Heart right ventricle (tissue), 16 donors: ENCODE data around the gene TBXAS1. TPM values are rescaled to one million over a fixed set of nuclear protein-coding genes. Genes with fewer than 3 reads are reported as not detected.

ENCODE experiments used
- ATAC-seq, 8 donors: fragments of 200-7000 bp; cut with Tn5 transposase; one replicate each; pipeline ENCODE4 v1.9.1; 2020; ENCODE audit warnings: mild to moderate bottlenecking in 8 of 8, moderate library complexity in 8 of 8, moderate number of reproducible peaks in 1 of 8
- DNase-seq, 2 donors: peaks; one replicate each; pipeline ENCODE4 v3.0.0-alpha.2; 2020
- H3K27ac ChIP-seq, 10 donors: fragments of 200-600 bp; sonication (generic) in 2 of 10; one replicate each; pipeline versions ENCODE4 v1.5.0 to v1.8.0; 2020 to 2022; ENCODE audit warnings: mild to moderate bottlenecking in 3 of 10
- H3K27me3 ChIP-seq, 7 donors: fragments of 200-600 bp; one replicate each; pipeline ENCODE4 v1.8.0; 2021 to 2022; ENCODE audit warnings: mild to moderate bottlenecking in 2 of 7
- H3K36me3 ChIP-seq, 9 donors: fragments of 200-600 bp; sonication (generic) in 1 of 9; one replicate each; pipeline versions ENCODE4 v1.5.0 to v1.8.0; 2020 to 2022; ENCODE audit warnings: mild to moderate bottlenecking in 2 of 9
- H3K4me1 ChIP-seq, 9 donors: fragments of 200-600 bp; sonication (generic) in 1 of 9; one replicate each; pipeline versions ENCODE4 v1.5.0 to v1.8.0; 2020 to 2022; ENCODE audit warnings: mild to moderate bottlenecking in 4 of 9
- H3K4me3 ChIP-seq, 10 donors: fragments of 200-600 bp; sonication (generic) in 2 of 10; one replicate each; pipeline versions ENCODE4 v1.5.0 to v1.8.0; 2020 to 2022; ENCODE audit warnings: mild to moderate bottlenecking in 7 of 10, moderate library complexity in 2 of 10
- H3K9me3 ChIP-seq, 11 donors: fragments of 200-600 bp in 10 of 11; sonication (generic) in 2 of 11; one replicate each; pipeline versions ENCODE4 v1.5.0 to v1.8.0; 2013 to 2022; ENCODE audit warnings: mild to moderate bottlenecking in 2 of 11, control low read depth in 1 of 11, moderate library complexity in 1 of 11
- WGBS, 2 donors: extraction: QIAGEN DNeasy Blood & Tissue Kit; methylation state at CpG; one replicate each; pipeline ENCODE4 v1.1.7; 2013; ENCODE audit warnings: inconsistent platforms in 1 of 2; 5-methylcytosine and 5-hydroxymethylcytosine counted together
- intact Hi-C, 10 donors: fragments of 100-400 bp; cut with DNase I; formaldehyde crosslinking; loops; one replicate each; pipeline versions ENCODE4 v1.11.1 to v1.14.2; 2022
- polyA plus RNA-seq, 2 donors: library from polyadenylated mRNA; stranded (reverse); fragments of 200-250 nt; gene quantifications; one replicate each; pipeline ENCODE4 v1.2.3, GENCODE V29; 2013
- total RNA-seq, 10 donors: library from RNA; stranded (reverse); fragmentation: NEBNext Ultra II Directional in 3 of 10; extraction: Animal tissue kit (Norgen Biotek cat#: 25700) in 3 of 10; gene quantifications; one replicate each; pipeline versions ENCODE4 v1.2.1 to v1.2.4, GENCODE V29; 2021 to 2023
- TF ChIP-seq, protein P1 (sequence below), 9 donors: fragments of 200-600 bp; sonication (generic) in 2 of 9; IDR thresholded peaks; one replicate each; pipeline versions ENCODE4 v1.5.0 to v1.8.0; 2021 to 2022; ENCODE audit warnings: antibody characterized with exemption in 9 of 9, mild to moderate bottlenecking in 5 of 9, moderate library complexity in 1 of 9
- donor health status: Arrhythmogenic right ventricular cardiomyopathy.
- donor health status: ischemic (EF 13 %, LVEDD 7.1; RV severe dilation, severe dysfunction).
- donor health status: healthy with polysubstance abuse.
- donor health status: DM: no; HTN: yes; CAD: no.
- donor health status: DM: no; HTN: no; CAD: no.
- donor health status: ischemic (EF 25% LVEDD 6.9; RV normal size, moderate dysfunction).
- donor health status: ischemic (EF 25% LVEDD 5.7; RV mildly dilated, moderate dysfunction).
- donor health status: healthy.
- donor health status: DM: yes; HTN: yes; CAD: no.
- donor health status: Ischemic cardiomyopathy.
- donor health status: ischemic (EF 35%, LVEDD 5.7; RV mildly dilated, moderate dysfunction).
- donor health status: nonischemic (EF 11% LVEDD 7.7; RV severe dilation, severe dysfunction).
- donor health status: DM: yes; HTN: yes; CAD: no.
- donor health status: PGD.
- donor health status: ischemic (EF 29% LVEDD 5.4; RV normal size, mild dysfunction).
- donor health status: nonischemic (EF 23%, LVEDD 6.1; RV moderate dilation, normal function).

TBXAS1 gene
- total and polyA plus RNA-seq, 12 donors = 1.7 to 17.7 (median 3.7) TPM

DNA sequence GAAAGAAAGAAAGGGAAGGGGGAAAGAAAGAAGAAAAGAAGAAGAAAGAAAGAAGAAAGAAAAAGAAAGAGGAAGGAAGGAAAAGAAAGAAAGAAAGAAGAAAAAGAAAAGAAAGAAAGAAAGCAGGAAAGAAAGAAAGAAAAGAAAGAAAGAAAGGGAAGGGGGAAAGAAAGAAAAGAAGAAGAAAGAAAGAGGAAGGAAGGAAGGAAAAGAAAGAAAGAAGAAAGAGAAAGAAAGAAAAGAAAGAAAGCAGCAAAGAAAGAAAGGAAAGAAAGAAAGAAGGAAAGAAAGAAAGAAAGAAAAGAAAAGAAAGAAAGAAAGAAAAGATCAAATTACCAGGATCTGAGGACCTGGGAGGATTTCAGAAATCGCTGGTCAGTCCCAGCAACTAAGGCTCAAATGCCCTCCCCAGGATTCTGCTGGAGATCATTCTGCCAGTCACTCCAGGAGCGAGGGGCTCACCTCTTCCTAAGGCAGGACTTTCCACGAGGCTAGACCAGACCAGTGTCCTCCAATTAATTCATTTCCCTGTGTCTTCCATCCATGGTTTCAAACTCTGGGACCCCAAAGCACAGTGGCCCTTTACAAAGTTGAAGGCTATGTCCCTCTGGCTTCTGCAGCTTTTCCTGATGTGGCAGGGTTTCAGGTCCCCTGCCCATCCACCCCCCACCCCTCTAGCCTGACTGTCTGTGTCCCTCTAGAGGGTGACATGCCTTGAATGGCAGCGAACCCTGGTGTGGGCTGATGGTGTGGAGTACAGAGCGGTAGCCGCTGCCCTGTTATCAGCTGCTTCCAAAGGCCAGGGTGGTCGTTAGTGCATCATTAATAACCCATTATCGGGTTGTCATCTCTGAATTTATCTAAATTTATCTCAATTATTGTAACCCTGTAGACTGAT lies 155.8 kb downstream of the TBXAS1 start:
- Histone ChIP-seq H3K4me3 (no peak overlapping the region), H3K27me3 (peaks cover 0 to 6% (median 0%) of the 10 kb centered on the region in 7 donors), H3K27ac (no peak overlapping the region), H3K9me3 (no peaks in the 10 kb centered on the region), H3K36me3 (no peaks in the 10 kb centered on the region), H3K4me1 (peaks cover 0 to 11% (median 0%) of the 10 kb centered on the region in 9 donors)
- 75 to 81% methylated on average over 8 of the region's 8 CpGs for WGBS, 2 donors
- ATAC-seq (no peak), DNase-seq (no peak)
- intact Hi-C loops = no loop called here
- TF ChIP-seq, protein P1, sequence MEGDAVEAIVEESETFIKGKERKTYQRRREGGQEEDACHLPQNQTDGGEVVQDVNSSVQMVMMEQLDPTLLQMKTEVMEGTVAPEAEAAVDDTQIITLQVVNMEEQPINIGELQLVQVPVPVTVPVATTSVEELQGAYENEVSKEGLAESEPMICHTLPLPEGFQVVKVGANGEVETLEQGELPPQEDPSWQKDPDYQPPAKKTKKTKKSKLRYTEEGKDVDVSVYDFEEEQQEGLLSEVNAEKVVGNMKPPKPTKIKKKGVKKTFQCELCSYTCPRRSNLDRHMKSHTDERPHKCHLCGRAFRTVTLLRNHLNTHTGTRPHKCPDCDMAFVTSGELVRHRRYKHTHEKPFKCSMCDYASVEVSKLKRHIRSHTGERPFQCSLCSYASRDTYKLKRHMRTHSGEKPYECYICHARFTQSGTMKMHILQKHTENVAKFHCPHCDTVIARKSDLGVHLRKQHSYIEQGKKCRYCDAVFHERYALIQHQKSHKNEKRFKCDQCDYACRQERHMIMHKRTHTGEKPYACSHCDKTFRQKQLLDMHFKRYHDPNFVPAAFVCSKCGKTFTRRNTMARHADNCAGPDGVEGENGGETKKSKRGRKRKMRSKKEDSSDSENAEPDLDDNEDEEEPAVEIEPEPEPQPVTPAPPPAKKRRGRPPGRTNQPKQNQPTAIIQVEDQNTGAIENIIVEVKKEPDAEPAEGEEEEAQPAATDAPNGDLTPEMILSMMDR (IDR thresholded peaks at IDR 0.05) = no peak

DNA sequence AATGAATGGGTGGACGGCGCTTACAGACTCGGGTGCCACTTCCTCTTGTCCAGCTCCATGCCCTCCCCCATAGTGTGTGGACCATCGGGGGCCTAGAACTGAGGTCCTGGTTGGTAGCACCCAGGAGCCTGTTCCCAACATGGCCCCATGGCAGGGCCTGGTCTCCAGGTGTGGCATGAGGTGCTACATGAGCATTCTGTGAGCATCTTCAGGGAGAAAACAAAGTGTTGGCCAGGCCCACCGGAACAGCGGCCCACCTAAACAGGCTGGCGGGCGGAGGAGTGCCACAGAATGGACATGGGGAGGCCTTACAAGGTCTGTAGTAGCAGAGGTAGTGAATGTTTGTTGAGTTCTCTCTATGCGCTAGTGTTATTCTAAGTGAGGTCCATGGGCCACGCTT lies 156.7 kb downstream of the TBXAS1 start:
- Histone ChIP-seq H3K4me1 (peaks cover 0 to 2% (median 0%) of the 10 kb centered on the region in 9 donors), H3K9me3 (no peaks in the 10 kb centered on the region), H3K27ac (no peak overlapping the region), H3K27me3 (peaks cover 0 to 6% (median 0%) of the 10 kb centered on the region in 7 donors), H3K4me3 (no peak overlapping the region), H3K36me3 (no peaks in the 10 kb centered on the region)
- 93 to 96% methylated on average over 10 of the region's 10 CpGs for WGBS, 2 donors
- TF ChIP-seq, protein P1 (IDR thresholded peaks at IDR 0.05) = no peak
- intact Hi-C loops = no loop called here
- DNase-seq (no peak), ATAC-seq (no peak)

DNA sequence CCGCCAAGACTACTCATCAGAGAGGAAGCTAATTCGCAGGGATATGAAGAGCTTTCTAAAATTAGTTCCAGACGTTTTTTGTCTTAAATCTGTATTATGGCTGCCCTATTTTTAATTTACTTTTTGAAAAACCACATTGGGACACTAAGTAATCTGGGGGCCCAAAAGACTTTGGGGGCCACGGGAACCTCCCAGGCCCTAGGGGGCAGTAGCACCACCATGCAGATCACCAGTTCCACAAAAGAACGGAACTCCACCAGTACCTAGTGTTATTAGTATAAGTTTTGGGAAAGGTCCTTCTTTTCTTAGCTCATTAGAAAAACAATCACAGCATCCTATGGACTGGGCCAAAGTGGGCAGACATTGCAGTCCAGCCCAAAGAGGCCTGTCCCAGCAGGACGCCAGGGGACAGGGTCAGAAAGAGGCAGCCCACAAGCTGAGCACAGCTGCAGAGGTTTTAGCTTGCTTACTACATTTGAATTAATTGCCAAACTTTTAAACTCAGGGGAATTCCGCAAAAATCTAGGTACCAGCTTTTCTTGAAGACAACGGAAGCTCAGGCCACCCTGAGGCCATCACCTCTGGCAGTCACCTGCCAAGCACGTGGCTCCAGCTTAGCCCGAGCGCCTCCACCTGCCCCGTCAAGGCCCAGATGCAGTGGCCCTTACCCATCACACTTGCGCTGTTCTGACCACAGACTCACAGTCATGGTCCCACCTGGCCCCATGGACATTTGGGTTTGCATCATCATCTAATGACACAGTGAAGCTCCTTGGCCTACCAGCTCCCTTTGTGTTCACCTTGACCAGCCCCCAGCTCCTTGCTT lies 158.8 kb downstream of the TBXAS1 start:
- Histone ChIP-seq H3K36me3 (no peaks in the 10 kb centered on the region), H3K27me3 (peaks cover 0 to 5% (median 0%) of the 10 kb centered on the region in 7 donors), H3K27ac (no peak overlapping the region), H3K4me3 (no peak overlapping the region), H3K4me1 (no peaks in the 10 kb centered on the region), H3K9me3 (no peaks in the 10 kb centered on the region)
- intact Hi-C loops = no loop called here
- ATAC-seq = no peak
- TF ChIP-seq, protein P1 (IDR thresholded peaks at IDR 0.05) = no peak
- 86 to 89% methylated on average over 13 of the region's 13 CpGs for WGBS, 2 donors
- no peak for DNase-seq

DNA sequence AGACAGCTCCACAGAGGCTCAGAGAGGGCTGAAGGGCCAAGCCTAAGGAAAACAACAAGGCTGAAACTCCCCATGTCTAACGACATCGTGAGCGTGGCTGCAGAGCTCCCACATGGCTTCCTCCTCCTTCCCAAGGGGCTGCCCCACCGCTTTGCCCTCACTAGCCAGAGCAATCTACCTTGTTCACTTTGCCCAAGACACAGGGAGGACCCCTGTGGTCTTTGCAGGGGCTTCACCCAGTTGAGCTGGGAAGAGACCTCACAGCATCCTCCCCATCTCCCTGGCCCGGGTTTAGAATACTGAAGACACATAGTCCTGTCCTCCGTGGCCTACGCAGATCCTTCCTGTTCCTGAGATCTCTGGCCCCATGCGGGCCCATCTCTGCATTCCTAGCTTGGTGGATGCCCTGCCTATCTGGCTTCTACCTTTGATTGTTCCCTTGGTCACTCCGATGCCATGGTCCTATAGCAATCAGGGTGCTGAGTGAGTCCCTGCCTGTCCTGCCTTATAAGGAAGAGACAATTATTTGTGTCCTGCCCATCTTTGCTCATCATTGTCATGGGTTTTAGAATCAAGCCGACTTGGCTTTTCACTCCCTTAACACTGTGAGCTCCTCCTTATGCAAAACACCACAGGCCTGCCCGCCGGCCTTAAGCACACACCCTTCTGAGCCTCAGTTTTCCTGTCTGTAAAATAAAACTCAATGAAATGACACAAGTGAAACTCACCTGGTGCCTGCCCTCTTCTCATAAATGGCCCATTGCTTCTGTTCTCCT lies 160.5 kb downstream of the TBXAS1 start:
- TF ChIP-seq, protein P1 (IDR thresholded peaks at IDR 0.05) = no peak
- no peaks in the 10 kb centered on the region for H3K9me3 ChIP-seq
- H3K27me3 ChIP-seq = no peaks in the 10 kb centered on the region
- ATAC-seq = no peak
- intact Hi-C loops = loop anchor here in 3 of 10 donors (10.0 kb wide), 3 partner anchors 175 to 215 kb away; partner anchors contain the start of gene HIPK2 (in 1 of the 3)
- no peak overlapping the region for H3K27ac ChIP-seq
- no peak for DNase-seq
- no peaks in the 10 kb centered on the region for H3K36me3 ChIP-seq
- peaks cover 0 to 2% (median 0%) of the 10 kb centered on the region in 9 donors for H3K4me1 ChIP-seq
- 87 to 88% methylated on average over 12 of the region's 12 CpGs for WGBS, 2 donors
- no peak overlapping the region for H3K4me3 ChIP-seq
